Dermis blood vessel endothelial cell (primary cell): ENCODE results near the gene UTP14C. TPM values are rescaled to one million over a fixed set of nuclear protein-coding genes. Genes with fewer than 3 reads are reported as not detected.
"Not testable (repeated sequence)": the region's sequence is repeated elsewhere in the genome, so short reads cannot be mapped to it uniquely, and the experiment has no call there.

Experiments used
- DNase-seq: peaks from one replicate; pipeline ENCODE4 v3.0.0; 2010
- total RNA-seq: library from RNA; depleted of rRNA; stranded (reverse); fragments of >200 nt; gene quantifications from 2 replicates; pipeline ENCODE4 v1.2.3, GENCODE V29; 2014

Gene UTP14C
- total RNA-seq, result 14.6 and 17.3 TPM in 2 replicates

- DNase-seq, result no peak
These were observed at the start of gene UTP14C for GRCh38 chr13:52024481-52024880. Gene UTP14C, plus strand, starts transcription at chr13:52024691. Its CDS starts 4,114 bp downstream, at chr13:52028805.

GRCh38 chr13:51976423-51976822 is 48.1 kb upstream of the UTP14C start:
- DNase-seq, result no peak

GRCh38 chr13:51976890-51977289 is 47.6 kb upstream of the UTP14C start:
- DNase-seq, result no peak

GRCh38 chr13:51977625-51978024 is 46.9 kb upstream of the UTP14C start:
- no peak for DNase-seq

- DNase-seq, result no peak
These were observed 45.5 kb upstream of the UTP14C start for GRCh38 chr13:51978796-51979556.

DNA sequence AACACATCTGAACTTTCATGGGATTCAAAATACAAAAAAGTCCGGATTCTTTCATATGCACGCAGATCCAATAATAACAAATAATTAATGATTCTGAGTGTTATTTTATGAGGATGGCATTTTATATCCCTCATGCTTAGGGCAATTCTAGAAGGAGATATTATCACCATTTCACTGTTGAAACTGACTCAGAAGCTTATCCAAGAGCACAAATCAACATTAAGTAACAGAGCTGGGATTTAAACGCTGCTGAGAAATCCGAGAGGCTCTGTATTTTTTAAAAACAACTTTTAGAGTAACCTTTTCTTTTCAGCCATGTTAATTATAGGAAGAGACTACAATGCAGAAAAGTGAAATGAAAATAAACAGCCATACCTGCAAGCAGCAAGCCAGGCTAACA is 43.6 kb upstream of the UTP14C start:
- DNase-seq, result no peak

GRCh38 chr13:51981355-51981754 is 43.1 kb upstream of the UTP14C start:
- DNase-seq, result no peak

DNA sequence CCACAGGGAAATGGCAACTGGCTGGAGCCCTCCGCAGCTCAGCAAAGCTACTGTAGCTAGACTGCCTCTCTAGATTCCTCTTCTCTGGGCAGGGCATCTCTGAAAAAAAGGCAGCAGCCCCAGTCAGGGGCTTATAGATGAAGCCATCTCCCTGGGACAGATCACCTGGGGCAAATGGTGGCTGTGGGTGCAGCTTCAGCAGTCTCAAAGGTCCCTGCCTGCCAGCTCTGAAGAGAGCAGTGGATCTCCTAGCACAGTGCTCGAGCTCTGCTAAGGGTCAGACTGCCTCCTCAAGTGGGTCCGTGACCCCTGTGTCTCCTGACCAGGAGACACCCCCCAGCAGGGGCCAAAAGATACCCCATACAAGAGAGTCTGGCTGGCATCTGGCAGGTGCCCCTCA is 41.2 kb upstream of the UTP14C start:
- DNase-seq, result not testable (repeated sequence)

DNA sequence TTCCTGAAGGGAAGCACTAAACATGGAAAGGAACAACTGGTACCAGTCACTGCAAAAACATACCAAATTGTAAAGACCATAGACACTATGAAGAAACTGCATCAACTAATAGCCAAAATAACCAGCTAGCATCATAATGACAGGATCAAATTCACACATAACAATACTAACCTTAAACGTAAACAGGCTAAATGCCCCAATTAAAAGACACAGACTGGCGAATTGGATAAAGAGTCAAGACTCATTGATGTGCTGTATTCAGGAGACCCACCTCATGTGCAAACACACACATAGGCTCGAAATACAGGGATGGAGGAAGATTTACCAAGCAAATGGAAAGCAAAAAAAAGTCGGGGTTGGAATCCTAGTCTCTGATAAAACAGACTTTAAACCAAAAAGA is 39.6 kb upstream of the UTP14C start:
- DNase-seq, result not testable (repeated sequence)

GRCh38 chr13:51988988-51989618 is 35.4 kb upstream of the UTP14C start:
- no peak for DNase-seq

DNA sequence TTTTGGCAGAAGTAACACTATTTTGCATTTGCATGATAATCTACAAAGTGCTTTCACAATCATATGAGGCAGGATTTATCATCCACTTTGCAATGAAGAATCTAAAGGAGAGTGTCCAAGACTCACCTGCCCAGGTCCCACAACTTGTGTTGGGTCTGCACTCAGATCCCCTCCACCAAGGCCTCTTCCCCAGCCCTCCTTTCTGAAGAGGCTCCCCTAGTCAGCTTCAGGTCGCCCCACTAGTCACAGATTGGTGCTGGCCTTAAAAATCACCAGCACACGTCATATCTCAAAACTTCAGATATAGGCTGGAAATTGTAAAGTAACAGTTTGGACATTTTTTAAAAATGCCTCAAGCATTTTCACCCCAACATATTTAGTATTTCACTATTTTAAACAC is 30.8 kb upstream of the UTP14C start:
- DNase-seq, result no peak

DNA sequence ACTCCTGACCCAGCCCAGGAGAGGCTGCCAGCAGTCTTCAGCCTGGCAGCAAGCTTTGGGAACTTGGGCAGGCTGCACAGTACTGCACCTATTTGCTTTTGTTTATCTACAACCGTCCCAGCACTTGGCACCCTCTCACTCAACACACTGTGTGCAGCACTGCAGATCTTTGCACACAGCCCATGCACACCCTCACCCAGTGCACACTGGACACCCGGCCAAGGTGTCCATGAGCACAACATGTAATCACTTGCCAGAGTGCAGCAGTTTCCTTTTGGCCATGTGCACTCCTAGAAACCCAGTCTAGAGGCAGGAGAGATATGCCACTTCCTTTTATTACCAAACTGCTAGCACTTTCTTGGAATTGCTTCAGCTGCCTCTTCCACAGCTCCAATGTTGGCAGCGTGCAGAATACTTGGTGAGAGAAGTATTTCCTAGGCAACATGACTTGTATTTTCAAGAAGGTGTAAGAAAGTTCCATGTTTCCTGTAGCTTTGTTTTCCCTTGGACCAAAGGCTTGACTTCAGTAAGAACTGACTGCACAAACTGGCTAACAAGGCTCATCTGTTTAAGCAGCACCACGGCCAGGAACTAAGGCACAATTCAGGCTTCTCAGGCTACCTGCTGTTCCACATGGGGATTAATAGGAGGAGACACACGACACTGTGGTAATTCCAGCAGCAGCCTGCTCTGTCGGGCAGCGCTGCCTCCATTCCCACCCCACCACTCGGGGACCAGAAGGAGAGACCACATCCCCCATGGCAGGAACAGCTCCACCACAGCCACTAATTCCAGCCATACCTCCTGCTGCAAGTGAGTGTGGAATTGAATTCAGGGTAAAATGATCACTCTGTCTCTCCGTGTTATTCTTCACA is 28.6 kb upstream of the UTP14C start:
- DNase-seq, result peak; percentile 10

DNA sequence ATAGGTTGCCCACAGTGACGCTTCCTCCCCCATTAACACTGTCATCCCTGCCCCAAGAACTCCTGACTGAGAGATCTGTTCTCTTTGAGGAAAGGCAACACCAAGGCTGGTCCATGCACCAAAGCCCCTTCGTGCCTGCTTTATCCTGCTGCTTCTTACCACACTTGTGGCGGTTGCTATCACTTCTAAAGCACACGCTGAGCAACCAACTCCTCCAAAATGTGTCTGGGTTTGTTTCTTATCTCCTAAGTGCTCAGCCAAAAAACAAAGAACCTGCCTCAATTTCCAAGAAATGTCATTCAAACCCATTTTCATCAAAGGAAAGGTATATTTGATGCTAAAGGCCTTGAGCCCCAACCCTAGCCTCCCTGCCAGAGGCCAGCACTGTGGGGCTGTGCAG is 27.9 kb upstream of the UTP14C start:
- no peak for DNase-seq

DNA sequence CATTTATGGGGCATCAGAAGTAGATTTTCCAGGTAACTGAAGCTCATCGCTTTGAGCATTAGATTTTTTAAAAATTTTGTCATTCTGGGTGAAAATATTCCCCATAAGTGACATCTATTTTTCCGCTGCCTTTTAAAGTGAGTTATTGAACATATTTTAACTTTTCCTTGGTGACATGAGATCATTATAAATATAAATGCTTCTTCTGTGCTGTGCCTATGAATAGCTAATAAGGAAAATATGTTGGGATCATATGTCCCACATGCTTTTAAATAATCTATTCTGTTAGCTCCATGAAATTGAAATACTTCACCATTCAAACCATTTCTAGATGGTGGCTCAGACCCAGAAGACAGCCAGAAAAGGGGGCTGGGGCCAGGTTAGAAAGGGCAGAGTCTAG is 27.3 kb upstream of the UTP14C start:
- no peak for DNase-seq

DNA sequence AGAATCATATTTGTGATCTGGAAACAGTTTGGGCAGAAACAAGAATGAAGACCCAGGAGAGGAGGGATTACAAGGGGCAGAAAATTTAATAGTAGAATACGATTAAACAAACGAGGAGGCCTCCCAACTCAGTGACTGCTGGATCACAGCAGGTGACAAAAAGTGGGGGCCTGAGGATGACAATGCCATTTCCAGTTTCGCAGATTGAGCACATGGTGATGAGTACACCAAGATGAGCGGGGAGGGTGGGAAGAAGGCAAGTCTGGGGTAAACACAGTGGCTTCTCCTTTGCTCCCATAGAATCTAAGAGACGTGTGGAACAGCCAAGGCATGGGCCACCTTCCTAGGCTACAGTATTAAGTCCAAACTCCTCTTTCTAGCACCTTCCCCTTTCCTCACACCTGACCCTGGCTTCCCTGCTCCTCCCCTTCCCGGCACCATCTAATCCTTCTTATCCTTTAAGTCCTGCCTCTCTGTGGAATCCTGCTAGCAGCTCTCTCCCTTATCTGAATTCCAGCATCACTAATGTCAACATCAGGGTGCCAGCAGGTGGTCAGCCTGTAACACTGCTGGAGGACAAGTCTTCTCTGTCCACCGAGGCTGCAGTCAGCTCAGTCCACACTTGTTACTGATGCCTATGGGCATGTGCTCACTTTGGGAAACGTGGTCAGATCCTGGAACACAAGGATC is 26.7 kb upstream of the UTP14C start:
- no peak for DNase-seq

GRCh38 chr13:51998723-51999509 is 25.6 kb upstream of the UTP14C start:
- DNase-seq, result no peak

- DNase-seq, result no peak
These were observed 25.0 kb upstream of the UTP14C start for GRCh38 chr13:51999510-51999911.

- no peak for DNase-seq
These were observed 24.6 kb upstream of the UTP14C start for GRCh38 chr13:51999921-52000320.

- DNase-seq, result peak; percentile 65
These were observed 23.3 kb upstream of the UTP14C start for GRCh38 chr13:52001120-52001731.

DNA sequence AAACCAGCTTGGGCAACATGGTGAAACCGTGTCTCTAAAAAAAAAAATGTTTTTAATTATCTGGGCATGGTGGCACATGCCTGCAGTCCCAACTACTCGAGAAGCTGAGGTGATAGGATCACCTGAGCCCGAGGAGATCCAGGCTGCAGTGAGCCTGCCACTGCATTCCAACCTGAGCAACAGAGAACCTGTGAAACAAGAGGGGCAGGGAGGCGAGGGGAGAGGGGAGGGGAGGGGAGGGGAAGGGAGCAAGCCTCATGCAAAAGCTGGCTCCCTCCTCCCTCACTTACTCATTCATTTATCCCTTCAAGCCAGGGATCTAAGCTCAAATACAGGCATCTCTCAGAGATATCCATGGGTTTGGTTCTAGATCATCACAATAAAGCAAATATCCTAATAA is 22.1 kb upstream of the UTP14C start:
- DNase-seq, result no peak

DNA sequence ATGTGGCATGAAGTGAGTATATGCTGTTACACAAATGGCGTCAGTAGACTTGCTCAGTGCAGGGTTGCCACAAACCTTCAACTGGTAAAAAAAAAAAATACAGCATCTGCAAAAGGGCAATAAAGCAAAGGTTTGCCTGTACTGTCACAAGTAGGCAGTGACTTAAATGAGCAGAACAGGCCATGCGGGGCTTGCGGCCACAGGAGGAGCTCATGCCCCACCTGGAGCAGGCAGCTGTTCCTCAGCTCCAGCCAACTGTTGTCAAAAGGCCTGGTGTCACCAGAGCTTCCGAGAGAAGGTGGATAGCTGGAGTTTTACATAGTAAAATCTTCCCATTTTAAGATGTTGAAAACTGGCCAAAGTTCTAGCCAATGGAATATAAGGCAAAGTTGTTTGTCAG is 20.9 kb upstream of the UTP14C start:
- DNase-seq, result no peak
